Mesendoderm (in vitro differentiated cells): ENCODE data around the gene TK1. TPM values are rescaled to one million over a fixed set of nuclear protein-coding genes. Genes with fewer than 3 reads are reported as not detected.
"Not testable (repeated sequence)": the region's sequence is repeated elsewhere in the genome, so short reads cannot be mapped to it uniquely, and the experiment has no call there.

ENCODE experiments used
- DNase-seq: peaks from one replicate; pipeline ENCODE4 v3.0.0; 2013
- H2AK5ac ChIP-seq: 2 replicates; pipeline ENCODE4 v1.6.1; 2013; ENCODE audit warnings: low read length, inconsistent platforms
- H2BK120ac ChIP-seq: 2 replicates; pipeline ENCODE4 v1.6.1; 2013; ENCODE audit warnings: low read depth, mild to moderate bottlenecking, low read length, moderate library complexity, mixed read lengths
- H2BK15ac ChIP-seq: replicated peaks from 2 replicates; pipeline ENCODE4 v1.6.1; 2013; ENCODE audit warnings: low read depth, mild to moderate bottlenecking, moderate library complexity
- H2BK5ac ChIP-seq: 2 replicates; pipeline ENCODE4 v1.6.1; 2013; ENCODE audit warnings: low read length, inconsistent platforms
- H3K18ac ChIP-seq: 2 replicates; pipeline ENCODE4 v1.6.1; 2013; ENCODE audit warnings: mild to moderate bottlenecking, low read length, mixed read lengths
- H3K23ac ChIP-seq: one replicate; pipeline ENCODE4 v1.6.1; 2013; ENCODE audit warnings: low read length
- H3K27ac ChIP-seq: 2 replicates; pipeline ENCODE4 v1.5.1; 2013; ENCODE audit warnings: low read depth, mild to moderate bottlenecking, inconsistent platforms, low read length, moderate library complexity
- H3K27me3 ChIP-seq: 2 replicates; pipeline ENCODE4 v1.6.1; 2013; ENCODE audit warnings: low read length, control low read depth, mild to moderate bottlenecking, inconsistent platforms; ENCODE audit not compliant: insufficient read depth, poor library complexity
- H3K36me3 ChIP-seq: 2 replicates; pipeline ENCODE4 v1.6.1; 2013; ENCODE audit warnings: low read length, inconsistent platforms; ENCODE audit not compliant: control insufficient read depth, insufficient read depth
- H3K4ac ChIP-seq: one replicate; pipeline ENCODE4 v1.6.1; 2013; ENCODE audit warnings: low read depth, mild to moderate bottlenecking, low read length, moderate library complexity
- H3K4me1 ChIP-seq: 2 replicates; pipeline ENCODE4 v1.6.1; 2013; ENCODE audit warnings: low read depth, low read length, inconsistent platforms; ENCODE audit not compliant: control insufficient read depth
- H3K4me2 ChIP-seq: 2 replicates; pipeline ENCODE4 v1.6.1; 2013; ENCODE audit warnings: low read length
- H3K4me3 ChIP-seq: 2 replicates; pipeline ENCODE4 v1.5.1; 2013; ENCODE audit warnings: mild to moderate bottlenecking, low read length
- H3K56ac ChIP-seq: one replicate; pipeline ENCODE4 v1.6.1; 2013; ENCODE audit warnings: low read length
- H3K79me1 ChIP-seq: 2 replicates; pipeline ENCODE4 v1.6.1; 2013; ENCODE audit warnings: low read length, inconsistent platforms
- H3K79me2 ChIP-seq: 2 replicates; pipeline ENCODE4 v1.6.1; 2013; ENCODE audit warnings: mild to moderate bottlenecking, low read length; ENCODE audit not compliant: control insufficient read depth, insufficient read depth
- H3K9ac ChIP-seq: 2 replicates; pipeline ENCODE4 v1.6.1; 2013; ENCODE audit warnings: low read length, inconsistent platforms
- H4K5ac ChIP-seq: one replicate; pipeline ENCODE4 v1.6.1; 2013; ENCODE audit warnings: low read length
- H4K8ac ChIP-seq: one replicate; pipeline ENCODE4 v1.6.1; 2013; ENCODE audit warnings: low read depth, mild to moderate bottlenecking, control low read depth, low read length, moderate library complexity
- WGBS: extraction: QIAGEN DNeasy Blood & Tissue Kit; methylation state at CpG from one replicate; pipeline ENCODE4 v1.1.7; 2013; ENCODE audit warnings: low lambda C conversion rate, missing lambda C conversion rate; ENCODE audit not compliant: insufficient coverage; ENCODE audit errors: extremely low coverage; 5-methylcytosine and 5-hydroxymethylcytosine counted together
- polyA plus RNA-seq, 2 experiments: library from polyadenylated mRNA; stranded (reverse); fragments of 200-250 nt; gene quantifications; one replicate each; pipeline ENCODE4 v1.2.3, GENCODE V29; 2013

TK1 gene
- polyA plus RNA-seq (2013, experiment 1 of 2) = 73.3 TPM
- 72.5 TPM for polyA plus RNA-seq (2013, experiment 2 of 2)

- H4K5ac ChIP-seq = no peak within 1 kb of the TSS
- no peak within 1 kb of the TSS for H2BK15ac ChIP-seq
- H3K18ac ChIP-seq = peak within 1 kb of the TSS; percentile 82
- no peaks in the 10 kb centered on the region for H3K27me3 ChIP-seq
- H3K9ac ChIP-seq = peak within 1 kb of the TSS; percentile 74
- peak within 1 kb of the TSS; percentile 84 for H3K4me2 ChIP-seq
- peaks cover 9% of the 10 kb centered on the region for H3K4me1 ChIP-seq
- H2BK120ac ChIP-seq = no peak within 1 kb of the TSS
- peaks cover 18% of the 10 kb centered on the region for H3K79me1 ChIP-seq
- no peak within 1 kb of the TSS for H3K23ac ChIP-seq
- no peak within 1 kb of the TSS for H2AK5ac ChIP-seq
- DNase-seq = peak; percentile 99
- peak within 1 kb of the TSS; percentile 62 for H3K27ac ChIP-seq
- H2BK5ac ChIP-seq = no peak within 1 kb of the TSS
- H3K4me3 ChIP-seq = peak within 1 kb of the TSS; percentile 57
- no peak within 1 kb of the TSS for H4K8ac ChIP-seq
- peaks cover 7% of the 10 kb centered on the region for H3K36me3 ChIP-seq
- peak within 1 kb of the TSS; percentile 87 for H3K56ac ChIP-seq
- H3K4ac ChIP-seq = peak within 1 kb of the TSS; percentile 84
- H3K79me2 ChIP-seq = peaks cover 31% of the 10 kb centered on the region
- WGBS = no CpG with 5 or more reads among the region's 57 CpGs
Measured at GRCh38 chr17:78186692-78187595, at the start of gene TK1, which contains the start of gene AFMID. TSS of gene TK1 (minus strand) at chr17:78187052. CDS start at chr17:78186994, 58 bp downstream. TSS of gene AFMID (plus strand) at chr17:78187362. CDS start at chr17:78187371, 9 bp downstream.

GRCh38 chr17:78235885-78236284 is 49.0 kb upstream of the TK1 start:
- no peak overlapping the region for H3K4me3 ChIP-seq
- no peak overlapping the region for H4K8ac ChIP-seq
- H4K5ac ChIP-seq = no peak overlapping the region
- no peaks in the 10 kb centered on the region for H3K36me3 ChIP-seq
- H3K79me1 ChIP-seq = no peaks in the 10 kb centered on the region
- H3K23ac ChIP-seq = no peak overlapping the region
- no peaks in the 10 kb centered on the region for H3K4me1 ChIP-seq
- no peak overlapping the region for H2BK15ac ChIP-seq
- H3K27me3 ChIP-seq = peaks cover 6% of the 10 kb centered on the region
- DNase-seq = no peak
- no peak overlapping the region for H3K9ac ChIP-seq
- H3K4me2 ChIP-seq = no peak overlapping the region
- no peak overlapping the region for H3K18ac ChIP-seq
- no peak overlapping the region for H2BK120ac ChIP-seq
- no CpG with 5 or more reads among the region's 8 CpGs for WGBS
- H3K79me2 ChIP-seq = no peaks in the 10 kb centered on the region
- no peak overlapping the region for H3K27ac ChIP-seq
- no peak overlapping the region for H3K56ac ChIP-seq
- no peak overlapping the region for H2AK5ac ChIP-seq
- no peak overlapping the region for H2BK5ac ChIP-seq
- H3K4ac ChIP-seq = no peak overlapping the region

GRCh38 chr17:78235022-78235421 is 48.2 kb upstream of the TK1 start:
- H3K79me2 ChIP-seq, H3K4me3 ChIP-seq, H3K27me3 ChIP-seq, DNase-seq, H3K9ac ChIP-seq, H4K5ac ChIP-seq, H3K23ac ChIP-seq, H3K27ac ChIP-seq, H2BK15ac ChIP-seq, H3K56ac ChIP-seq, H3K4ac ChIP-seq, H2AK5ac ChIP-seq, H3K4me2 ChIP-seq, H4K8ac ChIP-seq, H3K18ac ChIP-seq, H3K4me1 ChIP-seq, H3K79me1 ChIP-seq, H3K36me3 ChIP-seq, H2BK5ac ChIP-seq, H2BK120ac ChIP-seq: not testable (repeated sequence)
- WGBS = no CpG with 5 or more reads among the region's 6 CpGs

GRCh38 chr17:78234261-78234865 is 47.5 kb upstream of the TK1 start:
- Histone ChIP-seq H4K8ac (no peak overlapping the region), H3K79me2 (no peaks in the 10 kb centered on the region), H3K56ac (no peak overlapping the region), H2BK15ac (no peak overlapping the region), H3K27me3 (peaks cover 8% of the 10 kb centered on the region), H3K18ac (no peak overlapping the region), H3K27ac (no peak overlapping the region), H2BK5ac (no peak overlapping the region), H3K79me1 (no peaks in the 10 kb centered on the region), H4K5ac (no peak overlapping the region), H3K4me3 (no peak overlapping the region), H3K4me2 (no peak overlapping the region), H2BK120ac (no peak overlapping the region), H3K23ac (no peak overlapping the region), H3K36me3 (no peaks in the 10 kb centered on the region), H2AK5ac (no peak overlapping the region), H3K4ac (no peak overlapping the region), H3K4me1 (no peaks in the 10 kb centered on the region), H3K9ac (no peak overlapping the region)
- no peak for DNase-seq
- no CpG with 5 or more reads among the region's 17 CpGs for WGBS

GRCh38 chr17:78233678-78234077 is 46.8 kb upstream of the TK1 start:
- no peak overlapping the region for H2AK5ac ChIP-seq
- H3K9ac ChIP-seq = no peak overlapping the region
- no peak overlapping the region for H4K5ac ChIP-seq
- no peak overlapping the region for H3K18ac ChIP-seq
- no peaks in the 10 kb centered on the region for H3K79me2 ChIP-seq
- H3K79me1 ChIP-seq = no peaks in the 10 kb centered on the region
- no peak overlapping the region for H3K4me2 ChIP-seq
- H2BK15ac ChIP-seq = no peak overlapping the region
- H2BK5ac ChIP-seq = no peak overlapping the region
- H3K23ac ChIP-seq = no peak overlapping the region
- H2BK120ac ChIP-seq = no peak overlapping the region
- H3K56ac ChIP-seq = no peak overlapping the region
- no CpG with 5 or more reads among the region's 10 CpGs for WGBS
- H3K4ac ChIP-seq = no peak overlapping the region
- DNase-seq = no peak
- no peaks in the 10 kb centered on the region for H3K36me3 ChIP-seq
- H3K27me3 ChIP-seq = peaks cover 8% of the 10 kb centered on the region
- H3K27ac ChIP-seq = no peak overlapping the region
- no peaks in the 10 kb centered on the region for H3K4me1 ChIP-seq
- H4K8ac ChIP-seq = no peak overlapping the region
- no peak overlapping the region for H3K4me3 ChIP-seq
